ENCODE results near the gene TOLLIP.

Gene TOLLIP

DNA sequence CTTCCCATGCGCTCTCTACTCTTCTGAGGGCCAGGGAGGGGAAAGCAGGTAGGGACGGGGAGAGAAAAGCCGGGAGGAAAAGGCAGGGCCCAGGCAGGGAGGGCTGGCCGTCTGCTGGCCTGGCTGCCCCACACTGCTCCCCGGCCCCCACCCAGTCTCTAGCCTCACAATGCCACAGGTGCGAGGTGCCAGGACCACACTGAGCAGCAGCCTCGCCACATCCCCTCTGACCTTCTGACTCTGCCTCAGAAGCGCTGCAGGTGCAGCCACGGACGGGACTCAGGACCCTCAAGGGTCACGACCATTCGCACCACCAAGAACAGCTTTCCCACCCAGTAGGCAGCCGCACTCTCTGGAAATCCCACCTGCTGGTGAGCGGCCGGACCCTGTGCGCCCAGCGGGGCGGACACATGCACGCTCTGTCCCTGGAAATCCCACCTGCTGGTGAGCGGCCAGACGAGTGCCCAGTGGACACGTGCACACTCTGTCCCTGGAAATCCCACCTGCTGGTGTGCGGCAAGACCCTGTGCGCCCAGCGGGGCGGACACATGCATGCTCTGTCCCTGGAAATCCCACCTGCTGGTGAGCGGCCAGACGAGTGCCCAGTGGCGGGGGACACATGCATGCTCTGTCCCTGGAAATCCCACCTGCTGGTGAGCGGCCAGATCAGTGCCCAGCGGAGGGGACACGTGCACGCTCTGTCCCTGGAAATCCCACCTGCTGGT lies 20.1 kb downstream of the TOLLIP start:
- DNase-seq (ENCODE audit: extremely low spot score): no peak
- no peak for TF ChIP-seq NFRKB (IDR thresholded peaks at IDR 0.05)
- TF ChIP-seq, protein P1, sequence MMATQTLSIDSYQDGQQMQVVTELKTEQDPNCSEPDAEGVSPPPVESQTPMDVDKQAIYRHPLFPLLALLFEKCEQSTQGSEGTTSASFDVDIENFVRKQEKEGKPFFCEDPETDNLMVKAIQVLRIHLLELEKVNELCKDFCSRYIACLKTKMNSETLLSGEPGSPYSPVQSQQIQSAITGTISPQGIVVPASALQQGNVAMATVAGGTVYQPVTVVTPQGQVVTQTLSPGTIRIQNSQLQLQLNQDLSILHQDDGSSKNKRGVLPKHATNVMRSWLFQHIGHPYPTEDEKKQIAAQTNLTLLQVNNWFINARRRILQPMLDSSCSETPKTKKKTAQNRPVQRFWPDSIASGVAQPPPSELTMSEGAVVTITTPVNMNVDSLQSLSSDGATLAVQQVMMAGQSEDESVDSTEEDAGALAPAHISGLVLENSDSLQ (IDR thresholded peaks at IDR 0.05): no peak
- no peak for TF ChIP-seq SUZ12 (IDR thresholded peaks at IDR 0.05)
- CTCF ChIA-PET: no interaction called here
- POLR2A ChIA-PET: no interaction called here

DNA sequence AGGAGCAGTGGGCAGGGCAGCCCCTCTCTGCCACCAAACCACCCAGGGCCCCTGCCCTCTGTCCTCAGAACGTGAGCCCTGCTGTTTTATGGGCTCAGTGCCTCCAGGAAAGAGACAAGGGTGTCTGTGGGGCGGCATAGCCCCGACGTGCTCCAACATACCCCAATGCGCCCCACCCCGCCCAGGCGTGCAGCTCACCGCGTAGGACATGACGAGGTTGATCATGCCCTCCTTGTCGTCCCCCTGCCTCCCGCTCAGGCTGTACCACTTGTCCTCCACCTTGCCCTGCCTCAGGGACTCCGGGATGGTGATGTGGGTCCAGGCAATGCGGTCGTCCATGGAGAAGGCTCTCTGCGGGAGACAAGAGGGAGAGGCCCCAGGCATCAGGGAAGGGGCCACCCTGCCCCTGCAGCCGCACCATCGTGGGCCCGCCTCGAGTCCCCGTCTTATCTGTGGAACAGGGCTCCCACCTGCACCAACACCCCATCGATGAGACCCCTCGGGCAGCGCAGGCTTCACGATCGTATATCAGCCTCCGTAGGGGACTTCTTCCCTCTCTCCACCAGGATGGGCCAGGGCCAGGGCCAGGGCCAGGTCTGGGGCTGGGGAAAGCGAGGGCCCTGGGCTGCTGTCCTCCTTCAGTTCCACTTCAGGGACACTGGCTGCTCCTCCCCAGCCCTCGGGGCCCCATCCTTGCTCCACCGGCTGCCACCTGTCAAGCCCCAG lies 20.8 kb downstream of the TOLLIP start:
- CTCF ChIA-PET: no interaction called here
- no peak for TF ChIP-seq HDGF (IDR thresholded peaks at IDR 0.05; ENCODE audit: borderline replicate concordance)
- no peak for TF ChIP-seq FOXA1 (IDR thresholded peaks at IDR 0.05)
- TF ChIP-seq, protein P1 (IDR thresholded peaks at IDR 0.05): no peak
- TF ChIP-seq ELF4 (IDR thresholded peaks at IDR 0.05): no peak
- TF ChIP-seq SUZ12 (IDR thresholded peaks at IDR 0.05): no peak
- no peak for TF ChIP-seq SP1 (IDR thresholded peaks at IDR 0.05)
- no peak for TF ChIP-seq CTBP1 (IDR thresholded peaks at IDR 0.05; ENCODE audit: borderline replicate concordance)
- TF ChIP-seq BHLHE40 (IDR thresholded peaks at IDR 0.05; ENCODE audit: borderline replicate concordance): no peak
- TF ChIP-seq L3MBTL2 (conservative IDR thresholded peaks at IDR 0.05): no peak
- no peak for TF ChIP-seq NFRKB (IDR thresholded peaks at IDR 0.05)
- TF ChIP-seq FOXK2 (IDR thresholded peaks at IDR 0.05): no peak
- TF ChIP-seq TARDBP (IDR thresholded peaks at IDR 0.05): no peak
- no peak for TF ChIP-seq FOXM1 (IDR thresholded peaks at IDR 0.05; ENCODE audit: borderline replicate concordance)
- TF ChIP-seq LEF1 (IDR thresholded peaks at IDR 0.05; ENCODE audit: borderline replicate concordance): no peak
- TF ChIP-seq ZNF384 (IDR thresholded peaks at IDR 0.05): no peak
- TF ChIP-seq ARNT (IDR thresholded peaks at IDR 0.05): no peak
- no peak for DNase-seq (ENCODE audit: extremely low spot score)
- POLR2A ChIA-PET: no interaction called here

GRCh38 chr11:1287928-1288327 lies 21.5 kb downstream of the TOLLIP start:
- no peak for DNase-seq (ENCODE audit: extremely low spot score)
- ChIA-PET CTCF (no interaction called here), POLR2A (no interaction called here)
- TF ChIP-seq HDGF (IDR thresholded peaks at IDR 0.05; ENCODE audit: borderline replicate concordance) (no peak), BHLHE40 (IDR thresholded peaks at IDR 0.05; ENCODE audit: borderline replicate concordance) (no peak), NFRKB (IDR thresholded peaks at IDR 0.05) (no peak), FOXM1 (IDR thresholded peaks at IDR 0.05; ENCODE audit: borderline replicate concordance) (no peak), SP1 (IDR thresholded peaks at IDR 0.05) (no peak), FOXK2 (IDR thresholded peaks at IDR 0.05) (no peak)
- TF ChIP-seq, protein P1 (IDR thresholded peaks at IDR 0.05): no peak

GRCh38 chr11:1285876-1286275 lies 23.6 kb downstream of the TOLLIP start:
- CTCF ChIA-PET: no interaction called here
- TF ChIP-seq FOXA1 (IDR thresholded peaks at IDR 0.05): no peak
- TF ChIP-seq ARNT (IDR thresholded peaks at IDR 0.05): no peak
- no peak for TF ChIP-seq BHLHE40 (IDR thresholded peaks at IDR 0.05; ENCODE audit: borderline replicate concordance)
- TF ChIP-seq L3MBTL2 (conservative IDR thresholded peaks at IDR 0.05): no peak
- no peak for TF ChIP-seq ZNF384 (IDR thresholded peaks at IDR 0.05)
- TF ChIP-seq ELF4 (IDR thresholded peaks at IDR 0.05): no peak
- TF ChIP-seq, protein P1 (IDR thresholded peaks at IDR 0.05): no peak
- no peak for TF ChIP-seq SUZ12 (IDR thresholded peaks at IDR 0.05)
- TF ChIP-seq SP1 (IDR thresholded peaks at IDR 0.05): no peak
- no peak for TF ChIP-seq TARDBP (IDR thresholded peaks at IDR 0.05)
- TF ChIP-seq FOXK2 (IDR thresholded peaks at IDR 0.05): no peak
- no peak for TF ChIP-seq HDGF (IDR thresholded peaks at IDR 0.05; ENCODE audit: borderline replicate concordance)
- TF ChIP-seq LEF1 (IDR thresholded peaks at IDR 0.05; ENCODE audit: borderline replicate concordance): no peak
- no peak for TF ChIP-seq CTBP1 (IDR thresholded peaks at IDR 0.05; ENCODE audit: borderline replicate concordance)
- no peak for TF ChIP-seq FOXM1 (IDR thresholded peaks at IDR 0.05; ENCODE audit: borderline replicate concordance)
- no peak for TF ChIP-seq NFRKB (IDR thresholded peaks at IDR 0.05)
- DNase-seq (ENCODE audit: extremely low spot score): no peak
- POLR2A ChIA-PET: no interaction called here

GRCh38 chr11:1285316-1285744 lies 24.1 kb downstream of the TOLLIP start:
- POLR2A ChIA-PET: no interaction called here
- CTCF ChIA-PET: no interaction called here
- no peak for TF ChIP-seq L3MBTL2 (conservative IDR thresholded peaks at IDR 0.05)
- TF ChIP-seq, protein P1 (IDR thresholded peaks at IDR 0.05): no peak
- TF ChIP-seq TARDBP (IDR thresholded peaks at IDR 0.05): no peak
- TF ChIP-seq ARNT (IDR thresholded peaks at IDR 0.05): no peak
- TF ChIP-seq FOXK2 (IDR thresholded peaks at IDR 0.05): no peak
- TF ChIP-seq BHLHE40 (IDR thresholded peaks at IDR 0.05; ENCODE audit: borderline replicate concordance): no peak
- no peak for TF ChIP-seq CTBP1 (IDR thresholded peaks at IDR 0.05; ENCODE audit: borderline replicate concordance)
- TF ChIP-seq SP1 (IDR thresholded peaks at IDR 0.05): no peak
- TF ChIP-seq SUZ12 (IDR thresholded peaks at IDR 0.05): no peak
- no peak for TF ChIP-seq LEF1 (IDR thresholded peaks at IDR 0.05; ENCODE audit: borderline replicate concordance)
- DNase-seq (ENCODE audit: extremely low spot score): no peak
